G401 (cell line): ENCODE measurements around the gene DHX16. TPM values are rescaled to one million over a fixed set of nuclear protein-coding genes. Genes with fewer than 3 reads are reported as not detected.
A peak's percentile ranks its signal among the peaks of the same experiment; 100 is the strongest.
"Not testable (repeated sequence)": the region's sequence is repeated elsewhere in the genome, so short reads cannot be mapped to it uniquely, and the experiment has no call there.

Source experiments
- DNase-seq: peaks from one replicate; pipeline ENCODE4 v3.0.0-alpha.2; 2015; ENCODE audit warnings: low spot score
- in situ Hi-C: cut with HindIII; loops from 2 replicates; pipeline ENCODE4 v1.10.0; 2016; ENCODE audit warnings: low sequenced_read_pairs, mixed read lengths
- total RNA-seq: library from RNA; depleted of rRNA; stranded (reverse); fragments of >200 nt; shearing (Covaris generic); gene quantifications from 2 replicates; pipeline ENCODE4 v1.2.3, GENCODE V29; 2014; rRNA removed

DHX16 gene
- 59.8 and 73.2 TPM in 2 replicates for total RNA-seq

DNA sequence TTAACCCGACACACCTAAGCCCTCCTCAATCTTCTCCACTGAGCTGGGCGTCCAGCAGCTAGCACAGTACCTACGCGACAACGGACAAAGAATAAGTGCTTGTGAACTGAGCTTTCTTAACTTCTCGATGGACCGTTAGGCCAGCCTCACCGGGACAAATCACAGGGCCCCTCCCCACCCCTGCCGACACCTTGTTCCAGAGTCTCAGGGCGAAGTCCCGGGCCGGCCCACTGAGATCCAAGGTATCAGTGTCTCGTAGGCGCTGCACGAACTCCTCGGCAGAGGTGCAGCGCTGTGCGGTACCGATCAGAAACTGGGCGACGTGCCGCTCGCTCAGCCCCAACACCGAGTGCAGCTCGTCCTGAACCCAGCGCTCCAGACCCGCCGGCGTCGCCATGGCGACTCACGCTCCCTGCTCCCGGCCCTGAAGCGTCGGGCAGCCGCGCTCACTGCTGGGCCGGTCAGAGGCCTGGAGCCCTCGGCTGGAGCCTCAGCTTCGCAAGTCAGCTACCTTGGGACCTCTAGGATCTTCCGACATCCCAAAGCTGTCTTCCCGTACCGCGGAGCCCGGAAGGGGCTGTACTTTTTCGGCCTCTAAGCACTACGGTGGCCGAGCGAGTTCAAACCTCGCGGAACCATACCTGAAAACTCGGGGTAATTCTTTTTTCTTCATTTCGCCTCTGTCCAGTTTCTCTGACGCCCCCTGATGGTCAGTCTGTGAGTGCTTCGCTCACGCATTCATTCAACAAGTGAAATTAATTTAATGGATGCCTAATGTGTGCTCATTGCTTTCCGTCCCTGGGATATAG lies at the start of gene DHX16:
Gene DHX16 (minus strand): TSS at position 562 of the 809 bp plus-strand sequence. CDS start 165 bp downstream, at position 397.
- in situ Hi-C loops = no loop called here
- DNase-seq = peak; percentile 97

DNA sequence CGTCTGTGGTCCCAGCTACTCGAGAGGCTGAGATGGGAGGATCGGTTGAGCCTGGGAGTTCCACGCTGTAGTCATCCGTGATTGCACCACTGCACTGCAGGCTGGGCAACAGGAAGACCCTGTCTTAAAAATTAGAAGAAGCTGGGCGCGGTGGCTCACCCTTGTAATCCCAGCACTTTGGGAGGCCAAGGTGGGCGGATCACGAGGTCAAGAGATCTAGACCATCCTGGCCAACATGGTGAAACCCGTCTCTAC lies 49.1 kb upstream of the DHX16 start:
- DNase-seq, in situ Hi-C loops: not testable (repeated sequence)

DNA sequence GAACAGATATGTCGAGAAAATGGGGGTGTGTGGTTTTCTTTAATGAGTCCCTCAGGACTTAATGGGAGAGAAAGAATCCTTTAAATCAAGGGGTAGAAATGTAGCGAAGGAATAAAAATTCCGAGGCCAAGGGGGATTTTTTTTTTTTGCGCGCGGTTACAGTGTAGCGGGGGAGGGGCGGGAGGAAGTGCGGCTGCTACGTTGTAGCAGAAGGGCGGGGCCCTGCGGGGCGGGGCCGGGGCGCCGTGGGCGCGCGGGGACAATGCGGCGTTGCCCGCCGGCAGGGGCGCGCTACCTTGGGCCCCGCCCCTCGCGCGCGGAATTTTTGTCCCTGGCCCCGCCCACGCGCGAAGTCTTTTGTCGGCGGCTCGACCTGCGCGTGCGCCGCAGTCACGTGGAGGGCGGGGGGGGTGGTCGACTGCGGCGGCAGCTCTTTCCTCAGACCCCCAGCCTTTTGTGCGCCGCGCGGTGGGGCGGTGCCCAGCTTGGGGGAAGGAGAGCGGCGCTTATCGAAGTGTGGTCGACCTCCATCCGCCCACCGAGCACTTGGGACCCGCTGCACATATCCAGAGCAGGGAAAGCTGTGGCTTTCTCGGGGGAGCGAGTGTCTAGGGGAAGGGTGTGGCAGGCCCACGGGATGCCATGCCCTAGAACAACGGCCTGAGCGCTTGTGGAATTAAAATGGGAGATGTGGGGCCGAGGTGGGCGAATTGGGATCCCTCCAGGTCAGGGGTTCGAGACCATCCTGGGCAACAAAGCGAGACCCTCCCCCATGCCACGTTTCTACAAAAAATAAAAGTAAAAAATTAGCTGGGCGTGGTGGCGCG lies 48.6 kb upstream of the DHX16 start:
- peak; percentile 88 for DNase-seq
- in situ Hi-C loops = no loop called here

DNA sequence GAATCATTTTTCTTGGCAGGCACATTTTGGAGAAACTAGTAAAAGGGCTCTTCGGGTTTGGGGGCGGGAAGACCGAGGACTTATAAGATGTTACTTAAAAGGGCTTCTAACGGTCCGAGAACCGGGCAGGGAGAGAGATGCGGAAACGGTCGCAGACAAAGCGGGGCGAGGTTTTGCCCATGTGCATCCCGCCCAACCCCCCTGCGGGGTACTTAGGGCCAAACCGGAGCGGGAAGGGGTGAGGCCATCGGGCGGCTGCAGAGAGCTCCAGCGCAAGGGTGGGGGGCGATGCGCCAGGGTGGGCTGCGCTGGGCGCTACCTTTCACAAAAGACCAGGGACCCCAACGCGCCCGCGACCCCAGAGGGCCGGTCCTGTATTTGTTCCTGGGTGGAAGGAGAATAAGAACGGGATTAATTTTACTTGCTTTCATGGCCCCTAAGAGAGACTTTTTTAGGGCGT lies 48.0 kb upstream of the DHX16 start:
- in situ Hi-C loops = no loop called here
- DNase-seq = peak; percentile 51

GRCh38 chr6:30719791-30720737 lies 47.3 kb upstream of the DHX16 start, which contains the start of gene TUBB:
Gene TUBB (plus strand): TSS chr6:30720352. CDS start chr6:30720507, 155 bp downstream.
- peak; percentile 99 for DNase-seq
- in situ Hi-C loops = no loop called here

DNA sequence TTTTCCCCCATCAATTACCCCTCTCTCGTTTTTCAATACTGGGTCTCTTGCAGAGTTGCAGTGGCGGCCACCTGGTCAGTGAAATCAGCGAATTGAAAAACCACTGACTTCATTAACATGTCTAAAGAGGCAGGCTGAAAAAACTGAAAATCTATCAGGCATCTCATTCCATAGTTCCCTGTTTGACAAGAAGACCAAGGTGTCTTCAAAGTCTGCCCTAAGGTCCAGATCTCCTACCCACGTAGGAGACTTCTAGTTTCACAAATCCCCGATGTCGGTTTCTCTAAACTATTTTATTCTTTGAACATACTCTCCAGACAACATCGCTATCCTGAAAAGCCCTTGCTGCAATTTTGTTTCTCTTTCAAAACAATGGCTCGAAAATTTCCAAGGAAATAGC lies 46.5 kb upstream of the DHX16 start:
- in situ Hi-C loops = no loop called here
- no peak for DNase-seq

- in situ Hi-C loops = not testable (repeated sequence)
These were observed 45.3 kb upstream of the DHX16 start for GRCh38 chr6:30717845-30718720.

DNA sequence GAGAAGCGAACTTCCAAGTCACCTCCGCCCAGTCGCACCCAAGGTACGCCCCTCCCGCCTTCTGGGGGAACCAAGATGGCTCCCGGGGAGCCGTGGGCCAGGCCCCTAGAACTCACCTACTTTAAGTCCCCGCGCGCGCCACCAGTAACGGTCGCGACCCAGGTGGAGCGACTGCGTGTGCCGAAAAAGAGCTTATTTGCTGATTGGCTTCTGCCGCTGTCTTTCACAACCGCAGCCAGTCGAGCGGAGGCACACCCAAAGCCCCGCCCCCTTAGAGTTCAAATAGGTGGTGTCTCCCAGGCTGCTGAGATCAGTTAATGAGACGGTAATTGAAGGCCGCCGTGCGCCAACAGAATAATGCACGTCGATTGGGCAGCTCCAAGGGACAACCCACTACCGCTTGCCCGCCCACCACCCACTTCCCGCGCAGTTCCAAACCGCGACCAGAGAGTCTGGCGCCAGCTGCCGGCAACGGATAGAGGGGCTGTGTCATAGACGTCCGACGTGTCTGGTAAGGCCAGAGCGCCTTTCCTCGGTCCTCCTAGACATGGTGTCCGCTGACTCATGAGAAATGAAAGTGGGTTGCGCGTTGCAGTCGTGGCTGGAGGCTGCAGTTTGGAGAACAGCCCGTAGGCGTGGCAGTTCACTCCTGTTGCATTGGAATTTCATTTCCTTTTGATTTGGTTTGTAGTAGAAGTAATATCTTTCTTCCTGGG lies 44.5 kb upstream of the DHX16 start, which contains the start of gene MDC1:
Gene MDC1 (minus strand): TSS at position 153 of the 716 bp plus-strand sequence. CDS start 2,106 bp downstream, outside the sequence.
- in situ Hi-C loops = no loop called here

More at GRCh38 chr6:30717845-30718720, 45.3 kb upstream of the DHX16 start:
- not testable (repeated sequence) for DNase-seq

DNA sequence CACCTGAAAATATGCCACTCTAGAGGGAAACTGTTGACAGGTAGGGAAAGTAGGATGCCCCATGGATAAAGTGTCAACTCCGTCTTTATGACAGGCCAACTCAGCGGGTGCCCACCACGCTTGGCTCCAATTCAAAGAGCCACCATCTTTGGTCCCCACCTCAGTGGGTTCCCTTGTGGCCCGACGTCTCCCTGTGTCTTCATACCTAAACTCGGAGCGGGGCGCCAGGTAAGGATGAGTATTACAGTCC lies 44.0 kb upstream of the DHX16 start:
- no peak for DNase-seq
- in situ Hi-C loops = no loop called here

More for the DNA sequence above, 44.5 kb upstream of the DHX16 start, which contains the start of gene MDC1:
- DNase-seq = peak; percentile 100

DNA sequence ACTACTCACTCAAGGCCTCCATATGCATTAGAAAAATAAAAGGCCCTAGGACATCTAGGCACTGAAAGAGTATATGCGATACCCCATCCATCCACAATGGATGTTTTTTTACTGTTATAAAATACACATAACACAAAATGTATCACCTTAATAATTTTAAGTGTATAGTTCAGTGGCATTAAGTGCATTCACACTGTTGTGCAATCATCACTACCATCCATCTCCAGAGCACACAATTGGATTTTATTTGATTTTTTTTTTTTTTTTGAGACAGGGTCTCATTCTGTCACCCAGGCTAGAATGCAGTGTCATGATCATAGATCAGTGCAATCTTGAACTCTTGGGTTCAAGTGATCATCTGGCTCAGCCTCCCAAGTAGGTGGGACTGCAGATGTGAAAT lies 41.5 kb upstream of the DHX16 start:
- in situ Hi-C loops = no loop called here
- no peak for DNase-seq

GRCh38 chr6:30712441-30712945 lies 39.7 kb upstream of the DHX16 start:
- in situ Hi-C loops = no loop called here
- no peak for DNase-seq

DNA sequence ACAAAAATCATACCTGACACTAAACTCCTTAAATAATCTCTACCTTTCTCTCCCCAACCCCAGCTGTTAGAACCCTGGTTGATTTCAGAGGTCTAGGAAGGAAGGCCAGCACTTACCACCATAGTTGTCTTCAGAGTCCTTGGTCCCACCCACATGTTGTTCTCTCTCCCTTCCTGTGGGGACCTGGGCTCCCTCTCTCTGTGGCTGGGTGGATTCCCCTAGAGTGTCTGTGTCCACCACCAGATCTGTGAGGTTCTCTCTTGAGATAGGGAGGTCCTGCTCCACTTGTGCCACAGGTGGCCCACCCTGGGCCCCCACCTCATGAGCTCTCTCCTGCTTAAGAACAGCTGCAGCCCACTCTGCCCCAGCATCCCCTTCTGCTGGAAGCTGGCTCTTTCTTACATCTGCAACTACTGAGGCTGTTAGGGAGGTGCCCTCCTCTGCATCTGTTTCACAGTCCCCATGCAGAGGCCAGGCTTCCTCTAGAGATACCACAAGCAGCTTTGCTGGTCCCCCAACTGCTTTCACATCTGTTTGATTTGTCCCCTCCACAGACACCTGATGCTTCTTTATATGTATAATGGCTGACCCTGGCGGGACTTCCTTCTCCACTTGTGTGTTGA lies 39.1 kb upstream of the DHX16 start:
- in situ Hi-C loops = no loop called here
- no peak for DNase-seq

- no peak for DNase-seq
- in situ Hi-C loops = no loop called here
These were observed 36.5 kb upstream of the DHX16 start for GRCh38 chr6:30709101-30709868.

GRCh38 chr6:30707281-30707850 lies 34.6 kb upstream of the DHX16 start:
- DNase-seq = no peak
- in situ Hi-C loops = no loop called here

DNA sequence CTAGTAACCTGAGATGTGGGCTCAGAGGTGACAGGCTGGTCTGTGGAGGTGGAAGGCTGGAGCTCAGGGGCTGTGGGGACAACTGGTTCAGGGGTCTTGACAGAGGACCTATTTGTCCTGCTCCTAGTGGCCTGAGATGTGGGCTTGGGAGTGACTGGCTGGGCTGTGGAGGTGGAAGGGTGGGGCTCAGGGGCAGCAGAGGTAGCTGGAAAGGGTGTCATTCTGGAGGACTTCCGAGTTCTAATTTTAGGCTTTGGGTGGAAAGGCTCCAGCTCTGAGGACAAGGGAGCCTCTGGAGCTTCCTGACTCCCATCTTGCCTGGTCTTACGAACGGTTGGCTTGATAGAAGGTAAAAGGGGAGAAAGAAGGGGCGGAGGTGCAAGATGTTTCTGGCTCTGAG lies 32.8 kb upstream of the DHX16 start:
- DNase-seq = no peak
- in situ Hi-C loops = no loop called here

- in situ Hi-C loops = no loop called here
- no peak for DNase-seq
These were observed 31.0 kb upstream of the DHX16 start for GRCh38 chr6:30703821-30704220.
